A673 (cell line): Measurements from ENCODE around the gene PRB2. TPM values are rescaled to one million over a fixed set of nuclear protein-coding genes. Genes with fewer than 3 reads are reported as not detected.
"Not testable (repeated sequence)": the region's sequence is repeated elsewhere in the genome, so short reads cannot be mapped to it uniquely, and the experiment has no call there.

Source experiments
- Bru-seq: library from RNA; stranded (reverse); fragments of 400-500 nt; gene quantifications from one replicate; lab custom pipeline; 2021; lab: Mats Ljungman, UMichigan
- BruChase-seq, 2 experiments: library from RNA; stranded (reverse); fragments of 400-500 nt; gene quantifications; one replicate each; lab custom pipeline; 2021; lab: Mats Ljungman, UMichigan
- BruUV-seq: library from RNA; stranded (reverse); fragments of 400-500 nt; replicated peaks from 2 replicates; lab custom pipeline; 2021; lab: Mats Ljungman, UMichigan
- CTCF ChIA-PET: fragments of 300-600 bp; sonication (Branson Sonifier 250); formaldehyde crosslinking; loops from one replicate; lab custom pipeline; 2022; ENCODE audit warnings: antibody characterized with exemption; lab: Charles Lee
- POLR2A ChIA-PET: fragments of 300-600 bp; sonication (Branson Sonifier 250); formaldehyde crosslinking; loops from one replicate; lab custom pipeline; 2022; ENCODE audit warnings: antibody characterized with exemption; ENCODE audit not compliant: low non-redundant PET; lab: Charles Lee
- DNase-seq: peaks from one replicate; pipeline ENCODE4 v3.0.0-alpha.2; 2015; ENCODE audit warnings: low spot score
- H3K27ac ChIP-seq: fragments of 200-600 bp; sonication (generic); 2 replicates; pipeline ENCODE4 v1.5.1; 2016; ENCODE audit warnings: mixed run types, low read depth, mild to moderate bottlenecking, mixed read lengths, antibody characterized with exemption, low read length; ENCODE audit not compliant: poor library complexity, severe bottlenecking
- H3K27me3 ChIP-seq: fragments of 200-600 bp; sonication (generic); replicated peaks from 2 replicates; pipeline ENCODE4 v1.6.1; 2017; ENCODE audit warnings: mixed run types, low read depth, mild to moderate bottlenecking, mixed read lengths, antibody characterized with exemption, low read length; ENCODE audit not compliant: insufficient read depth, poor library complexity
- H3K36me3 ChIP-seq: fragments of 200-600 bp; sonication (generic); 2 replicates; pipeline ENCODE4 v1.6.1; 2016; ENCODE audit warnings: mixed run types, mild to moderate bottlenecking, mixed read lengths, antibody characterized with exemption, low read length; ENCODE audit not compliant: insufficient read depth, poor library complexity, severe bottlenecking
- H3K4me1 ChIP-seq: fragments of 200-600 bp; sonication (generic); 2 replicates; pipeline ENCODE4 v1.6.1; 2017; ENCODE audit warnings: mixed run types, mild to moderate bottlenecking, mixed read lengths, antibody characterized with exemption, low read length; ENCODE audit not compliant: insufficient read depth, poor library complexity, severe bottlenecking
- H3K4me3 ChIP-seq: fragments of 200-600 bp; sonication (generic); 2 replicates; pipeline ENCODE4 v1.5.1; 2016; ENCODE audit warnings: low read depth, mixed run types, mild to moderate bottlenecking, mixed read lengths, low read length; ENCODE audit not compliant: poor library complexity, severe bottlenecking
- H3K9me3 ChIP-seq: fragments of 200-600 bp; sonication (generic); 2 replicates; pipeline ENCODE4 v1.6.1; 2016; ENCODE audit warnings: mixed run types, low read depth, mild to moderate bottlenecking, mixed read lengths, antibody characterized with exemption, low read length; ENCODE audit not compliant: poor library complexity, severe bottlenecking
- CTCF ChIP-seq: fragments of 300-800, 200-600 bp; sonication (generic); conservative IDR thresholded peaks from 2 replicates; pipeline ENCODE4 v1.5.1; 2017; ENCODE audit warnings: low read depth, mild to moderate bottlenecking, antibody characterized with exemption, low read length, moderate library complexity, mixed read lengths
- EZH2 ChIP-seq: fragments of 200-600 bp; sonication (generic); IDR thresholded peaks from 2 replicates; pipeline ENCODE4 v1.6.1; 2017; ENCODE audit warnings: borderline replicate concordance, low read depth, mild to moderate bottlenecking, mixed read lengths, antibody characterized with exemption, low read length; ENCODE audit not compliant: poor library complexity, severe bottlenecking
- intact Hi-C: fragments of 100-400 bp; cut with micrococcal nuclease; formaldehyde crosslinking; loops from one replicate; pipeline ENCODE4 v1.10.0; 2022; ENCODE audit not compliant: unreplicated experiment
- long read RNA-seq: library from polyadenylated mRNA; stranded (forward); transcript quantifications from one replicate; pipeline ENCODE4 v2.0.0, GENCODE V29; 2022
- total RNA-seq: library from RNA; stranded (reverse); gene quantifications from 2 replicates; pipeline ENCODE4 v1.2.3, GENCODE V29; 2021

PRB2 gene
- total RNA-seq (not detected in 2 replicates), Bru-seq, nascent RNA (not detected), BruChase-seq, experiment 1, labeled RNA remaining after a 2-hour chase (not detected), BruChase-seq, experiment 2, labeled RNA remaining after a 6-hour chase (not detected)
- long read RNA-seq, result 0 reads

- H3K4me3 ChIP-seq, H3K9me3 ChIP-seq, H3K27ac ChIP-seq, BruUV-seq, DNase-seq, H3K36me3 ChIP-seq, CTCF ChIA-PET, intact Hi-C loops, H3K27me3 ChIP-seq, POLR2A ChIA-PET, H3K4me1 ChIP-seq: not testable (repeated sequence)
Observed at GRCh38 chr12:11395467-11395866, at the start of gene PRB2. Gene PRB2 (minus strand): TSS chr12:11395567. CDS start chr12:11395529, 38 bp downstream.

- intact Hi-C loops, result no loop called here
- no TSS peak for BruUV-seq
- Histone ChIP-seq H3K4me1 (no peaks in the 10 kb centered on the region), H3K9me3 (no peaks in the 10 kb centered on the region), H3K27me3 (no peaks in the 10 kb centered on the region), H3K27ac (no peak overlapping the region), H3K36me3 (no peaks in the 10 kb centered on the region), H3K4me3 (no peak overlapping the region)
- no peak for DNase-seq
- ChIA-PET CTCF (no interaction called here), POLR2A (no interaction called here)
- TF ChIP-seq EZH2 (no peak), CTCF (no peak)
Observed at GRCh38 chr12:11437966-11438365, 42.6 kb upstream of the PRB2 start.

GRCh38 chr12:11433664-11434063 is 38.3 kb upstream of the PRB2 start:
- H3K4me1 ChIP-seq, result no peaks in the 10 kb centered on the region
- no peak overlapping the region for H3K4me3 ChIP-seq
- H3K9me3 ChIP-seq, result no peaks in the 10 kb centered on the region
- CTCF ChIA-PET, result no interaction called here
- DNase-seq, result peak; percentile 8
- no TSS peak for BruUV-seq
- H3K27me3 ChIP-seq, result no peaks in the 10 kb centered on the region
- H3K27ac ChIP-seq, result no peak overlapping the region
- H3K36me3 ChIP-seq, result no peaks in the 10 kb centered on the region
- intact Hi-C loops, result no loop called here
- POLR2A ChIA-PET, result no interaction called here
- TF ChIP-seq CTCF (no peak), EZH2 (no peak)

- no peak for DNase-seq
- H3K4me1 ChIP-seq, result no peaks in the 10 kb centered on the region
- TF ChIP-seq CTCF, result no peak
- no peak for TF ChIP-seq EZH2
- intact Hi-C loops, result no loop called here
- no peak overlapping the region for H3K4me3 ChIP-seq
- H3K36me3 ChIP-seq, result no peaks in the 10 kb centered on the region
- no peak overlapping the region for H3K27ac ChIP-seq
- ChIA-PET POLR2A (no interaction called here), CTCF (no interaction called here)
- no peaks in the 10 kb centered on the region for H3K27me3 ChIP-seq
- BruUV-seq, result no TSS peak
- no peaks in the 10 kb centered on the region for H3K9me3 ChIP-seq
Observed at GRCh38 chr12:11431486-11431885, 36.1 kb upstream of the PRB2 start.
